Gastroesophageal sphincter (tissue), 3 donors: Measurements from ENCODE around the gene SHC4.

Source experiments
- CTCF ChIP-seq, 4 experiments: fragments of 200-600 bp in 2 of 4; fragments of 450-650 bp in 2 of 4; sonication (generic) in 1 of 4; IDR thresholded peaks; one replicate each; pipeline ENCODE4 v1.5.1; 2017 to 2019; ENCODE audit warnings: antibody characterized with exemption in 4 of 4, mild to moderate bottlenecking in 2 of 4, moderate library complexity in 2 of 4
- EP300 ChIP-seq: sonication (generic); formaldehyde crosslinking; IDR thresholded peaks from one replicate; pipeline ENCODE4 v1.6.1; 2017; ENCODE audit warnings: antibody characterized with exemption, mild to moderate bottlenecking
- POLR2A ChIP-seq, 2 donors: fragments of 450-650 bp; IDR thresholded peaks; one replicate each; pipeline ENCODE4 v1.6.1; 2017; ENCODE audit warnings: antibody characterized with exemption in 2 of 2, mild to moderate bottlenecking in 2 of 2, moderate library complexity in 1 of 2
- POLR2AphosphoS5 ChIP-seq: sonication (generic); formaldehyde crosslinking; IDR thresholded peaks from one replicate; pipeline ENCODE4 v1.6.1; 2017; ENCODE audit warnings: antibody characterized with exemption

DNA sequence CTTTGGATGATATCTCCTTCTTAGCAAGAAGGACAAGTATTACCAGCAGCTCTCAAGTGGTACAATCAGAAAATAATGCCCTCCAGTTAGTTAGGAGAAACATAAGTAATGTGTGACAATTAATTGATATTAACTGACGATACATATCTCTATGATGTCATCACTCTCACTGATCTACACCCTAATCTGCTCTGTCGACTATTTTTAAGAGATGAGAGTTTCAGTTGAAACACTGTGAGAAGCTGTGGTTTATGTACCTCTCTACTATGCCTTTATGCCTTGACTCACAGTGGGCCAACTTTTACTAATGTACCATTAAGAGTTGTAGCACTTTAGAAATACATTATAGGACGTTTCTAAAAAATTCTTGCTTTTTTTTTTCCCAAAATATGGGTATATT lies 161.5 kb downstream of the SHC4 start:
- TF ChIP-seq POLR2AphosphoS5 (no peak), POLR2A (IDR thresholded peaks at IDR 0.05) (no peak), CTCF (IDR thresholded peaks at IDR 0.05) (no peak), EP300 (no peak)
